NCI-H2196 treated with DMSO at 0.1 percent for 48 hours (cell line): ENCODE data around the gene CATSPERD.
"Not testable (repeated sequence)": the region's sequence is repeated elsewhere in the genome, so short reads cannot be mapped to it uniquely, and the experiment has no call there.

Experiments used
- DNase-seq: peaks from one replicate; lab custom pipeline; 2025; ENCODE audit not compliant: unreplicated experiment; lab: John Stamatoyannopoulos, UW

Gene CATSPERD

GRCh38 chr19:5684694-5685430, 35.6 kb upstream of the CATSPERD start:
- no peak for DNase-seq

- DNase-seq = no peak
Observed at GRCh38 chr19:5686326-5686646, 34.2 kb upstream of the CATSPERD start.

- DNase-seq = peak; percentile 92
Observed at GRCh38 chr19:5686647-5687359, 33.6 kb upstream of the CATSPERD start.

- no peak for DNase-seq
Observed at GRCh38 chr19:5687360-5688198, 32.9 kb upstream of the CATSPERD start.

- DNase-seq = not testable (repeated sequence)
Observed at GRCh38 chr19:5688262-5688881, 32.1 kb upstream of the CATSPERD start.

- peak; percentile 92 for DNase-seq
Observed at GRCh38 chr19:5690125-5690954, 30.1 kb upstream of the CATSPERD start, which contains the start of gene RPL36. RPL36 (plus strand) TSS chr19:5690295; CDS start chr19:5690508, 213 bp downstream.

GRCh38 chr19:5690955-5691821, 29.2 kb upstream of the CATSPERD start:
- DNase-seq = peak; percentile 49

- no peak for DNase-seq
Observed at GRCh38 chr19:5691822-5692722, 28.4 kb upstream of the CATSPERD start.

GRCh38 chr19:5692723-5693194, 27.7 kb upstream of the CATSPERD start:
- no peak for DNase-seq

- DNase-seq = no peak
Observed at GRCh38 chr19:5693195-5694166, 27.0 kb upstream of the CATSPERD start.

GRCh38 chr19:5694167-5694955, 26.1 kb upstream of the CATSPERD start:
- no peak for DNase-seq

GRCh38 chr19:5694956-5695648, 25.3 kb upstream of the CATSPERD start:
- no peak for DNase-seq

GRCh38 chr19:5695649-5696195, 24.7 kb upstream of the CATSPERD start:
- no peak for DNase-seq

GRCh38 chr19:5696196-5697021, 24.0 kb upstream of the CATSPERD start:
- DNase-seq = no peak
